HL-60/S4 treated with retinoic acid at 250 ng/mL for 4 days and 3 days (cell line): ENCODE data around the gene GON7.
"Not testable (repeated sequence)": the region's sequence is repeated elsewhere in the genome, so short reads cannot be mapped to it uniquely, and the experiment has no call there.

Experiments used
- in situ Hi-C: fragments of 300-500 bp; cut with MboI; formaldehyde crosslinking; loops from 2 replicates; pipeline ENCODE4 v1.7.0; 2022; ENCODE audit warnings: low sequenced_read_pairs

The GON7 gene

GRCh38 chr14:93160353-93160801 lies 46.5 kb downstream of the GON7 start:
- in situ Hi-C loops: no loop called here

GRCh38 chr14:93159625-93160352 lies 47.1 kb downstream of the GON7 start:
- in situ Hi-C loops: not testable (repeated sequence)

GRCh38 chr14:93158349-93158748 lies 48.5 kb downstream of the GON7 start:
- in situ Hi-C loops: not testable (repeated sequence)

GRCh38 chr14:93156693-93157369 lies 50.0 kb downstream of the GON7 start:
- in situ Hi-C loops: no loop called here

- in situ Hi-C loops: no loop called here
Observed at GRCh38 chr14:93155667-93156066, 51.2 kb downstream of the GON7 start.

- in situ Hi-C loops: no loop called here
Observed at GRCh38 chr14:93153121-93153520, 53.7 kb downstream of the GON7 start.
